GM08714 (cell line): ENCODE measurements around the gene UBTF.

Experiments used
- H3K4me3 ChIP-seq: fragments of 200-500 bp; sonication (Bioruptor generic); 2 replicates; pipeline ENCODE4 v1.5.1; 2014; ENCODE audit warnings: mild to moderate bottlenecking, low read length, inconsistent platforms
- ZNF274 ChIP-seq: IDR thresholded peaks from 2 replicates; pipeline ENCODE4 v1.6.1; 2012; ENCODE audit warnings: mild to moderate bottlenecking, low read depth, low read length

The UBTF gene

GRCh38 chr17:44202756-44203155, 16.7 kb downstream of the UBTF start:
- no peak for TF ChIP-seq ZNF274
- no peak overlapping the region for H3K4me3 ChIP-seq

- H3K4me3 ChIP-seq: peak overlapping the region; percentile 81
- no peak for TF ChIP-seq ZNF274
Observed at GRCh38 chr17:44200478-44201155, 18.9 kb downstream of the UBTF start.

GRCh38 chr17:44199553-44200477, 19.7 kb downstream of the UBTF start, which contains the start of gene ATXN7L3:
ATXN7L3 (minus strand) TSS chr17:44199884; CDS start chr17:44198070, 1,814 bp downstream.
- no peak for TF ChIP-seq ZNF274
- H3K4me3 ChIP-seq: peak within 1 kb of the TSS; percentile 93

- no peak for TF ChIP-seq ZNF274
- peak overlapping the region; percentile 93 for H3K4me3 ChIP-seq
Observed at GRCh38 chr17:44198721-44199552, 20.5 kb downstream of the UBTF start.

GRCh38 chr17:44197980-44198720, 21.3 kb downstream of the UBTF start:
- peak overlapping the region; percentile 93 for H3K4me3 ChIP-seq
- TF ChIP-seq ZNF274: no peak

- no peak for TF ChIP-seq ZNF274
- H3K4me3 ChIP-seq: no peak overlapping the region
Observed at GRCh38 chr17:44197107-44197506, 22.4 kb downstream of the UBTF start.

GRCh38 chr17:44193326-44194084, 26.0 kb downstream of the UBTF start:
- TF ChIP-seq ZNF274: no peak
- no peak overlapping the region for H3K4me3 ChIP-seq

- H3K4me3 ChIP-seq: no peak overlapping the region
- TF ChIP-seq ZNF274: no peak
Observed at GRCh38 chr17:44192750-44193149, 26.7 kb downstream of the UBTF start.

GRCh38 chr17:44191941-44192496, 27.5 kb downstream of the UBTF start:
- TF ChIP-seq ZNF274: no peak

GRCh38 chr17:44191369-44191768, 28.1 kb downstream of the UBTF start:
- no peak for TF ChIP-seq ZNF274
- H3K4me3 ChIP-seq: no peak overlapping the region

More at GRCh38 chr17:44191941-44192496, 27.5 kb downstream of the UBTF start:
- H3K4me3 ChIP-seq: no peak overlapping the region

- H3K4me3 ChIP-seq: no peak overlapping the region
- TF ChIP-seq ZNF274: no peak
Observed at GRCh38 chr17:44190481-44190880, 29.0 kb downstream of the UBTF start.
